Gastroesophageal sphincter (tissue), 4 donors: ENCODE measurements around the gene NPFFR1. TPM values are rescaled to one million over a fixed set of nuclear protein-coding genes. Genes with fewer than 3 reads are reported as not detected.

Experiments
- ATAC-seq: fragments of 150-250 bp; one replicate; pipeline ENCODE4 v1.9.1; 2016; ENCODE audit warnings: mild to moderate bottlenecking, moderate library complexity
- H3K27ac ChIP-seq, 4 donors: fragments of 200-600 bp; sonication (generic) in 3 of 4; 1 replicate in 3 of 4; 2 replicates in 1 of 4; pipeline ENCODE4 v1.5.1; 2016 to 2019
- H3K27me3 ChIP-seq: fragments of 200-600 bp; sonication (generic); one replicate; pipeline ENCODE4 v1.5.1; 2019
- H3K36me3 ChIP-seq, 2 donors: fragments of 200-600 bp; sonication (generic); one replicate each; pipeline ENCODE4 v1.5.1; 2019; ENCODE audit warnings: control low read depth in 1 of 2
- H3K4me1 ChIP-seq, 3 donors: fragments of 200-600 bp; sonication (generic); 1 replicate in 2 of 3; 2 replicates in 1 of 3; pipeline ENCODE4 v1.5.1; 2016 to 2019; ENCODE audit warnings: control low read depth in 2 of 3
- H3K4me3 ChIP-seq, 2 donors: fragments of 200-600 bp; sonication (generic); one replicate each; pipeline ENCODE4 v1.5.1; 2019; ENCODE audit warnings: mild to moderate bottlenecking in 1 of 2, moderate library complexity in 1 of 2
- H3K9me3 ChIP-seq, 3 donors: fragments of 200-600 bp; sonication (generic); one replicate each; pipeline ENCODE4 v1.5.1; 2017 to 2019; ENCODE audit warnings: control low read depth in 2 of 3
- CTCF ChIP-seq, 4 experiments: fragments of 200-600 bp in 2 of 4; fragments of 450-650 bp in 2 of 4; sonication (generic) in 1 of 4; IDR thresholded peaks; one replicate each; pipeline ENCODE4 v1.5.1; 2017 to 2019; ENCODE audit warnings: antibody characterized with exemption in 4 of 4, mild to moderate bottlenecking in 2 of 4, moderate library complexity in 2 of 4
- EP300 ChIP-seq: sonication (generic); formaldehyde crosslinking; IDR thresholded peaks from one replicate; pipeline ENCODE4 v1.6.1; 2017; ENCODE audit warnings: antibody characterized with exemption, mild to moderate bottlenecking
- POLR2A ChIP-seq, 2 donors: fragments of 450-650 bp; IDR thresholded peaks; one replicate each; pipeline ENCODE4 v1.6.1; 2017; ENCODE audit warnings: antibody characterized with exemption in 2 of 2, mild to moderate bottlenecking in 2 of 2, moderate library complexity in 1 of 2
- POLR2AphosphoS5 ChIP-seq: sonication (generic); formaldehyde crosslinking; IDR thresholded peaks from one replicate; pipeline ENCODE4 v1.6.1; 2017; ENCODE audit warnings: antibody characterized with exemption
- WGBS, 2 donors: methylation state at CpG; one replicate each; pipeline ENCODE4 v1.1.5; 2018; ENCODE audit warnings: low coverage in 1 of 2; 5-methylcytosine and 5-hydroxymethylcytosine counted together
- total RNA-seq, 4 donors: library from RNA; depleted of rRNA; stranded (reverse); fragments of >200 nt; gene quantifications; one replicate each; pipeline ENCODE4 v1.1.0, GENCODE V29; 2016

Gene NPFFR1
- total RNA-seq: under 1 TPM in 3 of 4 donors, not detected in 1; under 0.01 to 0.04 (median under 0.01) TPM

GRCh38 chr10:70283445-70284399 lies at the start of gene NPFFR1:
NPFFR1 (minus strand) TSS chr10:70284004; CDS start chr10:70283676, 328 bp downstream.
- no peak within 1 kb of the TSS for H3K27ac ChIP-seq
- WGBS, 2 donors: 16 to 40% methylated on average over 1 to 4 of the region's 63 CpGs

GRCh38 chr10:70333268-70333667 lies 49.5 kb upstream of the NPFFR1 start:
- no peaks in the 10 kb centered on the region for H3K27me3 ChIP-seq
- H3K4me1 ChIP-seq: peaks cover 5 to 22% (median 13%) of the 10 kb centered on the region in 3 donors
- TF ChIP-seq EP300 (no peak), CTCF (IDR thresholded peaks at IDR 0.05) (no peak)
- ATAC-seq: no peak
- 100% methylated on average over 2 of the region's 2 CpGs; no CpG with 5 or more reads in 1 of the 2 donors for WGBS, 2 donors
- no peaks in the 10 kb centered on the region for H3K9me3 ChIP-seq
- no peak overlapping the region for H3K27ac ChIP-seq
- H3K36me3 ChIP-seq: peaks cover 0 to 7% of the 10 kb centered on the region in 2 donors
- no peak overlapping the region for H3K4me3 ChIP-seq

More at GRCh38 chr10:70283445-70284399, at the start of gene NPFFR1:
- peak; percentile 34 for ATAC-seq
- Histone ChIP-seq H3K4me3 (peak within 1 kb of the TSS in 1 of 2 donors; percentile 41), H3K9me3 (no peaks in the 10 kb centered on the region), H3K27me3 (peaks cover 74% of the 10 kb centered on the region), H3K36me3 (no peaks in the 10 kb centered on the region), H3K4me1 (peaks cover 0 to 10% (median 7%) of the 10 kb centered on the region in 3 donors)
- TF ChIP-seq POLR2A (IDR thresholded peaks at IDR 0.05): no peak
- TF ChIP-seq EP300: no peak
- no peak for TF ChIP-seq CTCF (IDR thresholded peaks at IDR 0.05)
- TF ChIP-seq POLR2AphosphoS5: no peak

GRCh38 chr10:70331486-70332268 lies 47.9 kb upstream of the NPFFR1 start:
- peaks cover 5 to 22% (median 13%) of the 10 kb centered on the region in 3 donors for H3K4me1 ChIP-seq
- no peak overlapping the region for H3K4me3 ChIP-seq
- no peaks in the 10 kb centered on the region for H3K27me3 ChIP-seq
- no peaks in the 10 kb centered on the region for H3K36me3 ChIP-seq
- TF ChIP-seq EP300 (no peak), POLR2AphosphoS5 (peak; percentile 51), CTCF (IDR thresholded peaks at IDR 0.05) (peak in 1 of 4 experiments; percentile 41)
- H3K27ac ChIP-seq: peak overlapping the region in 1 of 4 donors; percentile 15
- 40 to 54% methylated on average over 3 to 8 of the region's 10 CpGs for WGBS, 2 donors
- H3K9me3 ChIP-seq: no peaks in the 10 kb centered on the region
- ATAC-seq: peak; percentile 65

GRCh38 chr10:70331160-70331485 lies 47.3 kb upstream of the NPFFR1 start:
- H3K4me3 ChIP-seq: no peak overlapping the region
- no peaks in the 10 kb centered on the region for H3K36me3 ChIP-seq
- H3K27ac ChIP-seq: no peak overlapping the region
- H3K9me3 ChIP-seq: no peaks in the 10 kb centered on the region
- WGBS, 2 donors: 73 to 92% methylated on average over 2 of the region's 2 CpGs
- H3K27me3 ChIP-seq: no peaks in the 10 kb centered on the region
- TF ChIP-seq EP300 (no peak), POLR2A (IDR thresholded peaks at IDR 0.05) (no peak), CTCF (IDR thresholded peaks at IDR 0.05) (no peak), POLR2AphosphoS5 (no peak)
- H3K4me1 ChIP-seq: peaks cover 5 to 22% (median 13%) of the 10 kb centered on the region in 3 donors
- ATAC-seq: no peak
